NCI-H446 (cell line): ENCODE results near the gene KIAA1755.
"Not testable (repeated sequence)": the region's sequence is repeated elsewhere in the genome, so short reads cannot be mapped to it uniquely, and the experiment has no call there.

Source experiments
- DNase-seq, 2 experiments: peaks; one replicate each; lab custom pipeline; 2025; lab: John Stamatoyannopoulos, UW

Gene KIAA1755

DNA sequence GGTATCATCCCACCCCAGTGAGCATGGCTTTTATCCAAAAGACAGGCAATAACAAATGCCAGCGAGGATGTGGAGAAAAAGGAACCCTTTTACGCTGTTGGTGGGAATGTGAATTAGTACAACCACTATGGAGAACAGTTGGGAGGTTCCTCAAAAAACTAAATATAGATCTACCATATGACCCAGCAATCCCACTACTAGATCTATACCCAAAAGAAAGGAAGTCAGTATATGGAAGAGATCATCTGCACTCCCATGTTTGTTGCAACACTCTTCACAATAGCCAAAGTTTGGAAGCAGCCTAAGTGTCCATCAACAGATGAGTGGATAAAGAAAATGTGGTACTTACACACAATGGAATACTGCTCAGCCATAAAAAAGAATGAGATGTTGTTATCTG, 5.9 kb upstream of the KIAA1755 start:
- DNase-seq = no peak

GRCh38 chr20:38262931-38263330, 2.4 kb upstream of the KIAA1755 start:
- no peak for DNase-seq

DNA sequence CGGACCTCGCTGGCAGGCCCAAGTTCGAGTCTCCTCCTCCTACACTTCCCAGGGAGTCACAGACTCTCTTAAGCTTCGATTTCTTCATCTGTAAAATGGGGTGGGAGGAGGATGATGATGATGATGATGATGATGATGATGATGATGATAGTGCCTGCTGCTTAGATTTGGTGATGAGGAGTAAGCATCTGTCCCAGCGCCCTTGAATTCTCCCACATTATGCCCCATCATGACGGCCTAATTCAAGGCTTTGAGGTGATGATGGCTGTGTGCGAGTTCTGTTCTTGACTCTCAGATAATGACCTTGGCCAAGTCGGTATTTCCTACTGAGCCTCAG, 487 bp upstream of the KIAA1755 start:
- no peak for DNase-seq

GRCh38 chr20:38260025-38260377, 534 bp downstream of the KIAA1755 start:
- DNase-seq = no peak

DNA sequence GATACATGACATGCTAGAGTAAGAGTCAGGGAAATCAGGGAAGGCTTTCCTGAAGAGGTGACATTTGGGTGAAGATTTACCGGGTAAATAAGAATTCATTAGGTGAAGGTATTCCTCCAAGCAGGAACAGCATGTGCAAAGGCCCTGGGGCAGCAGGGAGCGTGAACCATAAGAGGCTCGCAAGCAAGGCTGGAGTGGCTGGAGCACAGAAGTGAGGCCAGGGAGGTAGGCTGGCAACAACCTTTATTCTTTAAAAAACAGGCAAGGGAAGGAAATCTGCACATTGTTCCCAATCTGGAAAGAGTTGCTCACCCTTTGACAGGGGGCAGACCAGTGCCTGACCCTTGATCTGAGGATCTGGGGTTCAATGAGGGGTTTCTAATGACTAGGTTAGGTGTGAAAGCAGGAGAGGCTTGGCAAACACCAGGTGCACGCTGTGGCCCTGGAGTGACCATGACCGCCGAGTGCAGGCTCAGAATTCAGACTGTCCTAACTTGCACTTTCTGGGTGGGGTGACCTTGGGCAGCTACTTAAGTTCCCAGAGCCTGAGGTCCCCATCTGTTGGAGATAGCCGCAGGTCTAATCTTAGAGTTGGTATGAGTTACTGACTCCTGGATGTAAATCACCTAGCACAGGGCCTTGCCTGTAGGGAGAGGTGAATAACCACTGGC, 1.9 kb downstream of the KIAA1755 start:
- no peak for DNase-seq

DNA sequence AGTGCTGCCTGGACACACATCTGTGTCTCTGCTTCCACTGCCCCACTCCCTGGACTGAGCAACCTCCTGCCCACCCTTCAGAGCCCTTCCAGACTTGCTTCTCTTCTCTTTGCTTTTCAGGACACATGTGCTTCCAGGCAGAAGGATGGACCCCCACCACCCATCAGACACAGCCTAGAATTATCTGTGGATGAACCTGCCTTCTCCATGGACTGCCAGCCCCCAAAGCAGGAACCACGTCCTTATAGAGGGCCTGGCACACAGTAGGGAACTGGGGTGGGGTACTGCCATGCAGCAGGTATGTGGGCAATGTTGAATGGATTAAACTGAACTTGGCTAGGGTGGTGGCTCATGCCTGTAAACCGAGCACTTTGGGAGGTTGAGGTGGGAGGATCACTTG, 3.6 kb downstream of the KIAA1755 start:
- no peak for DNase-seq

GRCh38 chr20:38256021-38256420, 4.5 kb downstream of the KIAA1755 start:
- DNase-seq = no peak

DNA sequence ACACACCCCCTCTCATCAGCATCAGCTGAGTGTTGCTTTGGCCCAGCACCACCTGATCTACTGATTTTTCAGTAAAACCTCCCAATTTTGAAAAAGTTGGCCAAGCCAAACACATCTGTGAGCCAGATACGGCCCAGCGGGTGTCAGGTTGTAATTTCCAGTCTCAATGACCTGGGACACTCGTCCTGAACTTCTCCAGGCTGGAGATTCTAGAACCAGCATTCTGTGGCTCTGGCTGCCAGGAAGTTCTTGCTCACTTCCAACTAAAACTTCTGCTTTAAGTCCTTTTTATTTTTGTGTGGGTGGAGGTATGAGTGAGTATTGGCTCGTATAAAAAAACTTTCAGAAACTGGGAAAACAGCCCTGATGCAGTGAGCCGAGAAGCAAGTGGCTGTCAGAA, 5.1 kb downstream of the KIAA1755 start:
- DNase-seq = no peak

GRCh38 chr20:38254621-38255020, 5.9 kb downstream of the KIAA1755 start:
- DNase-seq = not testable (repeated sequence)

- DNase-seq = no peak
Measured at GRCh38 chr20:38253571-38253970, 7.0 kb downstream of the KIAA1755 start.

GRCh38 chr20:38252292-38253288, 7.9 kb downstream of the KIAA1755 start:
- DNase-seq = no peak

GRCh38 chr20:38251441-38251840, 9.1 kb downstream of the KIAA1755 start:
- DNase-seq = not testable (repeated sequence)

DNA sequence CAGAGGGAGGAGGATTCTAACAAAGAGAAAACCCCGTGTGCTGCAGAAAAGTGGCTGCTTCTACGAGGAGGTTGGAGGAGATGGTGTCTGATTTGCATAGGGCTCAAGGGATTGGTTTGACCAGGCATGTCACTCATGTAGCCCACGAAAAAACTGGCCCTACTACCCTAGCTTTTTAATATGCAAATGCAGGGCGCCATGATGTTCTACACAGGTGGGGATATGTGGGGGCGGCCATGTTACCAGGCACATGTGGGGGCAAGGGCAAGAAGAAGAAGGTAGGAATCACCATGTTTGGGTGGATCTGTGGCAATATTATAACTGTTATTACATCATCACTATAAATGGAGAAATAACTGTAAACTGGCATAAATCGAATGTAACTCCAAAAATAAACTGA, 9.9 kb downstream of the KIAA1755 start:
- peak in 1 of 2 experiments; percentile 13 for DNase-seq

DNA sequence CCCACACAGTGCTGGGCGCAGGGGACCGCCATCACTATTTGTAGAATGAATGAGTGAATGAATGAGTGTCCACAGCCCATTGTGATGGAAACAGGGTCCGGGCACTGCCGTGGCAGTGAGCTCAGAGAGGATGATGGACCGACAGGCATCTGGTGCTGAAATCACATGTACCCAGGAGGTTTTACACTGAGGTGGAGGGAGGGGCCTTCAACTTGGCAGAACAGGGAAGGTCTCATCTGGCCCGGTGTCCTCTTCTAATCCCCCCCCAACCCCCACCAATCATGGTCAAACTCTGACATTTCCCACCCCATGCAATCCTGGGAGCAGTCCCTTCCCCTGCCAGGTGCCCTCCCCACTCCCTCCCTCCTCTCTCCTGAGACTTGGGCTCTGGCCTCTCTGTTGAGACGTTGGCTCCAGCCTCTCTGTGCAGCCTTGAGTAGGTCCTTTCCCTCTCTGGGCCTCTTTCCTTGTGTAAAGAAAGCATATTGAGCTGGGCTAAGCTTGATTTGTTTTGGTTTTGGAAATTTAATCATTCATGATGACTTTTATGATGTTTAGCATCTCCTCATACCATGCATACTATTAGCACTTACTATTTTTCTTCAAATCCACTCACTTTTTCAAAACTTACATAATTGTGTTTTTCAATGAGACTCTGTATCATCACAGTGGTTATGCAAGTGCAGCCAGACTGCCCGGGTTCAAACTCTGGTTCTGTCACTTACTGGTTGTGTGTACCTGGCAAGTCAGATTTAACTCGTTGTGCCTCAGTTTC, 10.8 kb downstream of the KIAA1755 start:
- no peak for DNase-seq

DNA sequence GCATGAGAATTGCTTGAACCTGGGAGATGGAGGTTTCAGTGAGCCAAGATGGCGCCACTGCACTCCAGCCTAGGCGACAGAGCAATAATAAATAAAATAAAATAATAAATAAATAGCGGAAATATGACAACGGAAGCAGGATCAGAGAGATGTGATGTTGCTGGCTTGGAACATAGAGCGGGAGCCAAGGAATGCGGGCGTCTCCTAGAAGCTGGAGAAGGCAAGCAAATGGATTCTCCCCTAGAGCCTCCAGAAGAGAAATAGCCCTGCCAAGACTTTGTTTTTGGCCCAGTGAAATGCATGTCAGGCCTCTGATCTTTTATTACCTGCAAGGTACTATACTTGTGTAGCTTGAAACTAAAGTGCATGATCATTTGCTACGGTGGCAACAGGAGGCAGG, 12.4 kb downstream of the KIAA1755 start:
- no peak for DNase-seq

- not testable (repeated sequence) for DNase-seq
Measured at GRCh38 chr20:38247725-38248124, 12.8 kb downstream of the KIAA1755 start.

GRCh38 chr20:38247166-38247509, 13.4 kb downstream of the KIAA1755 start:
- DNase-seq = no peak

DNA sequence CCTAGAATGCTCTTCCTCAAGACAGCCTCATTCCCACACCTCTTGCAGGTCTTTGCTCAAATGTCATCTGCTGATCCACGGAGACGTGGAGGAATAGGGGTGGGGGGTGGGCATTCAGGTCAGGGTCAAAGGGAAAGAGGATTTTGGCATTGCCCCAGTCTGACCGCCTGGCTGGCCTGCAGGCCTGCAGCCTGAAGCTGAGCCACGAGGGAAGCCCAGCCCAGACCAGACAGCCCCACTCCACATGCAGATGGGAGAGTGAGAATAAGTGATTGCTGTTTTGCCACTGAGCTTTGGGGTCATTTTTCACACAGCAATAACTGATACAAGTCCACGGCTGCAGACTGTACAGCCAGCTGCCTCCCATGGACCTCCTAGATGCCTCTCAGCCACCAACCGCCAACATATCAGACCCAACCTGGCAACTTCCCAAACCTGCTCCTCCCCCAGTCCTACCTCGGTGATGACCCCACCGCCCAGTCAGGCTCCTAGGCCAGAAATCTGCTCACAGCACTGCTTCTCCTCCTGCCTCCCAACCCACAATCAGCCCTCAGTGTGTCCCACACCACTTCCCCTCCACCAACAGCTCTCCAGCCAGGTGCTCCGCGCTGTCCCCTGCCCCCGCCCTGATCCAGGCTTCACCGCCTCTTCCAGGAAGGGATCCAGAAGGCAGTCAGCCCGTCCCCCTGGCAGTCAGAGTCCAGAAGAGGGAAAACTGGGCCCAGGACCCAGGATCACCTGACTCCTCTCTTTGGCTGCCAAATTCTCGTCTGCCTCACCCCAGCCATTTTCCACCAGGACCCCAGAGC, 14.0 kb downstream of the KIAA1755 start:
- no peak for DNase-seq

DNA sequence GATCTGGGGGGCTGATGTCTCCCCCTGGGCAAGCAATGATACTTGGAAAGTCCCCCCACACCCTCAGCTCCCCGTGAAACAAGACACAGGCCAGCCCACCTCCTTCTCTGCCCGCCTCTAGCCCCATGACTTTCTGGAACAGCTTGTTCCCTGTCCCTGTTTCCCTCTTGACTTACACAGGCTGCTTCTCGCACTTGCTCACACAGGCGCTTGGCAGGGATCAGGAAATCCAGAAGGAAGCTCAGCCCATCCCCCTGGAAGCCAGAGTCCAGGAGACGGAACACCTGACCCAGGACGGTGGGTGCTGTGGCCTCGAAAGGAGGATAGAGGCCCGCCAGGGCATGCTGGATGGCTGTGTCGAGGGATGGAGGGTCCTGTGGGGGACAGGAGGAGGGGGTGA, 14.8 kb downstream of the KIAA1755 start:
- DNase-seq = no peak

GRCh38 chr20:38243709-38244020, 16.9 kb downstream of the KIAA1755 start:
- no peak for DNase-seq

DNA sequence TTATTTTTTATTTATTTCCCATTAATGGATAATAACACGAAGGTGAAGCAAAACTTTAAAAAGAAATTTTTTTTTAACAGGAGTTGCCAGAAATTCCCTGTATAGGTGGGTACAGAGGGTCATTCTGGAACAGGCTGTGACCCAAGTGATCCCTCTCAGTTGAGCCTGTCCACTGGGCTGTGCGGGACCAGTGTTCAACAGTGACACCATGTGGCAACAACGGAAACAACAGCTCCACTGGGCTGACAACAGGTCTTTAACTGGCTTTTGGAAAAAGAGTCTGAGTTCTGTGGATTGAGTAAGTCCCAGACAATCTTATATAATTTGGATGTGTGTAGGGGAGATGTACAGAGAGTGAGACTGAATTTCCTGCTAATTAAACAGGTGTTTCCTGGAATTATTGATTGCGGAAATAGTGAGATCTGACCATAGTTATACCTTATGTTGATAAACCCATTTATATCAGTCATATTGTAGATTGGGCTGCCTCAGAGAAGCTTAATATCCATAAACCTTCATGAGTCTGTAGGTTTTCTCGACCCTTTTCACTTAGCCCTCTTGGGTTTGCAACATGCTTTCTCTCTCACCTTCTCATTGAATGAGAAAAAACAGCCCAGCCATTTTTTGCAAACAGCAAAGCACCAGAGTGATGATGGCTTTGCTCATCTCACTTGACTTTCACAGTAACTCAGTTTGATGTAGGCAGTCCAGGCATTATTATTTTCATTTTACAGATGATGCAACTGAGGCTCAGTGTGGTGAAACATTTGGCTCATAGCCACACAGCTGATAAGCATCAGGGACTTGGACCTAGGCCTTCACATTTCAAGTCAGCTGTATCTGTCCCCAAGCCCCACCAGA, 17.5 kb downstream of the KIAA1755 start:
- DNase-seq = no peak
